Stimulated activated CD8-positive, alpha-beta memory T cell treated with anti-CD3 and anti-CD28 coated beads, Interleukin-4, amount 100 ng/mL, for 1 hour (primary cell): ENCODE results near the gene STRA8.
"Not testable (repeated sequence)": the region's sequence is repeated elsewhere in the genome, so short reads cannot be mapped to it uniquely, and the experiment has no call there.

Experiments used
- DNase-seq, 2 donors: peaks; one replicate each; pipeline ENCODE4 v3.0.0-alpha.2; 2020; ENCODE audit warnings: low read depth in 2 of 2, low spot score in 1 of 2

STRA8 gene

GRCh38 chr7:135204876-135205275, 28.8 kb upstream of the STRA8 start:
- no peak for DNase-seq

- DNase-seq, result no peak
These were observed 27.8 kb upstream of the STRA8 start for GRCh38 chr7:135205850-135206249.

GRCh38 chr7:135206941-135207391, 26.7 kb upstream of the STRA8 start:
- no peak for DNase-seq

GRCh38 chr7:135207406-135208101, 26.1 kb upstream of the STRA8 start:
- no peak for DNase-seq

GRCh38 chr7:135208102-135208793, 25.4 kb upstream of the STRA8 start:
- DNase-seq, result no peak

- DNase-seq, result no peak
These were observed 24.3 kb upstream of the STRA8 start for GRCh38 chr7:135209225-135209834.

GRCh38 chr7:135210888-135211178, 22.8 kb upstream of the STRA8 start:
- no peak for DNase-seq

GRCh38 chr7:135211179-135211945, 22.3 kb upstream of the STRA8 start, which contains the start of gene WDR91:
Gene WDR91 (minus strand): TSS chr7:135211526. CDS start chr7:135211502, 24 bp downstream.
- peak; percentile 88 to 95 for DNase-seq

GRCh38 chr7:135211946-135212685, 21.5 kb upstream of the STRA8 start:
- DNase-seq, result not testable (repeated sequence)

- DNase-seq, result no peak
These were observed 19.8 kb upstream of the STRA8 start for GRCh38 chr7:135213831-135214230.

GRCh38 chr7:135215180-135215579, 18.5 kb upstream of the STRA8 start:
- DNase-seq, result no peak

GRCh38 chr7:135215698-135216097, 17.9 kb upstream of the STRA8 start:
- DNase-seq, result no peak

- no peak for DNase-seq
These were observed 15.8 kb upstream of the STRA8 start for GRCh38 chr7:135217645-135218509.

GRCh38 chr7:135224027-135224426, 9.6 kb upstream of the STRA8 start:
- no peak for DNase-seq

- no peak for DNase-seq
These were observed 2.0 kb upstream of the STRA8 start for GRCh38 chr7:135231686-135232085.

- no peak for DNase-seq
These were observed 1.6 kb upstream of the STRA8 start for GRCh38 chr7:135232087-135232486.

- DNase-seq, result no peak
These were observed 918 bp upstream of the STRA8 start for GRCh38 chr7:135232720-135233119.

- DNase-seq, result not testable (repeated sequence)
These were observed 457 bp downstream of the STRA8 start for GRCh38 chr7:135234095-135234494.

- DNase-seq, result no peak
These were observed 1.1 kb downstream of the STRA8 start for GRCh38 chr7:135234727-135235126.

GRCh38 chr7:135235841-135236240, 2.2 kb downstream of the STRA8 start:
- no peak for DNase-seq
